ENCODE data around the gene TRAPPC3L. TPM values are rescaled to one million over a fixed set of nuclear protein-coding genes. Genes with fewer than 3 reads are reported as not detected.

Gene TRAPPC3L
- under 1 TPM in 2 of 4 donors, not detected in 2; 0.12 to 0.13 TPM for polyA plus RNA-seq
- long read RNA-seq, donor 1: 0 reads
- long read RNA-seq, donor 2: 0 reads
- long read RNA-seq, donor 3: 0 reads
- long read RNA-seq, donor 4: 0 reads
- long read RNA-seq, donor 5: 0 reads
- long read RNA-seq, donor 6: 0 reads
- long read RNA-seq, donor 7: 0 reads
- long read RNA-seq, donor 8: 0 reads
- long read RNA-seq, donor 9: 0 reads
- long read RNA-seq, donor 10: 0 reads

DNA sequence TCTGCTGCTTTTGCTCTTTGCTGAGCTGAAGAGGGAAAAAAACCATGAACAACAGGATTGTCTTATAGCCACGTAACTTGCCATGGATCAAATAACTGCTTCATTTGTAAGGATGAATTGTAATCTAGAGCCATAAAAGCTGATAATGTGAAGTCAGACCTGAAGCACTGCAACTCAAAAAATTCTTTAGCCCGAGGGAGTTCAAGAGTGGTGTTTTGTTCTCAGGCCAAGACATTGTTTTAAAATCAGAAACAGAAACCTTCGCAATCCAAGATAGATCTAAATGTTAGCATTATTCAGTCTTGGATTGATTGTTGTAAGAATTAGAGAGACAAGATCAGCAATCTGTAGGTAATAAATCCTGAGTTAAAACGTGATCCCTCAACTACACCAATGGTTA, at the start of gene TRAPPC3L:
Gene TRAPPC3L, minus strand, starts transcription at position 34 of the 400 bp plus-strand sequence. CDS start 170 bp downstream, outside the sequence.
- no peaks in the 10 kb centered on the region for H3K9me3 ChIP-seq (ENCODE audit: control insufficient read depth in 2 of 2, insufficient read depth in 1 of 2, low read depth in 1 of 2, low read length in 1 of 2)
- DNase-seq (no peak), FAIRE-seq (no peak)
- H3K36me3 ChIP-seq (ENCODE audit: control insufficient read depth in 3 of 3, insufficient read depth in 2 of 3, low read depth in 1 of 3, low read length in 3 of 3): no peaks in the 10 kb centered on the region
- no peak within 1 kb of the TSS for H3K27ac ChIP-seq (ENCODE audit: low read depth in 1 of 3, low read length in 2 of 3)
- peaks cover 0 to 1% (median 0%) of the 10 kb centered on the region in 3 donors for H3K27me3 ChIP-seq (ENCODE audit: control insufficient read depth in 3 of 3, insufficient read depth in 3 of 3, low read length in 3 of 3)
- no peak within 1 kb of the TSS for H3K4me3 ChIP-seq (ENCODE audit: low read depth in 1 of 3, low read length in 3 of 3)
- WGBS, 3 donors: 25 to 47% (median 32%) methylated on average over 4 of the region's 4 CpGs
- no peaks in the 10 kb centered on the region for H3K4me1 ChIP-seq (ENCODE audit: control insufficient read depth in 3 of 3, insufficient read depth in 2 of 3, low read depth in 1 of 3, low read length in 2 of 3)

DNA sequence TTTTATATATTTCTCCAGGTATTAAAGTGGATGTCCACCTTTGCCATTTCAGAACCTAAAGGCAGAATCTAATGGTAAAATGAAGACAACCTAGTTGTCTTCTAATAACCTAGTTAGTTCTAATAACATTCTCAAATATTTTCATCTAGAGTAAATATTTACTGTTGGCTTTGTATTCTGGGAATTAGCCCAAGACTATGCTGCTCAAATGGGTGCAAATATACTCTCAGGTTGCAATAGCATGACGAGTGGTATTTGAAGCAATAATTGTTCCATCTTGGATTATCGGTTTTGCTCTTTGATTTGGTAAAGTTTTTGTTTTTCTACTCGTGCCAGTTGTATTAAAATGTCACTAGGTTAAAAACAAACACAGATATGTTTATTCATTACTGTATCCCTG, 49.8 kb upstream of the TRAPPC3L start:
- no peaks in the 10 kb centered on the region for H3K27me3 ChIP-seq (ENCODE audit: control insufficient read depth in 3 of 3, insufficient read depth in 3 of 3, low read length in 3 of 3)
- H3K4me3 ChIP-seq (ENCODE audit: low read depth in 1 of 3, low read length in 3 of 3): no peak overlapping the region
- 80 to 87% (median 80%) methylated on average over 3 of the region's 3 CpGs for WGBS, 3 donors
- no peaks in the 10 kb centered on the region for H3K9me3 ChIP-seq (ENCODE audit: control insufficient read depth in 2 of 2, insufficient read depth in 1 of 2, low read depth in 1 of 2, low read length in 1 of 2)
- H3K27ac ChIP-seq (ENCODE audit: low read depth in 1 of 3, low read length in 2 of 3): no peak overlapping the region
- no peak for DNase-seq
- no peaks in the 10 kb centered on the region for H3K4me1 ChIP-seq (ENCODE audit: control insufficient read depth in 3 of 3, insufficient read depth in 2 of 3, low read depth in 1 of 3, low read length in 2 of 3)
- H3K36me3 ChIP-seq (ENCODE audit: control insufficient read depth in 3 of 3, insufficient read depth in 2 of 3, low read depth in 1 of 3, low read length in 3 of 3): peaks cover 4 to 18% (median 6%) of the 10 kb centered on the region in 3 donors
- no peak for FAIRE-seq

DNA sequence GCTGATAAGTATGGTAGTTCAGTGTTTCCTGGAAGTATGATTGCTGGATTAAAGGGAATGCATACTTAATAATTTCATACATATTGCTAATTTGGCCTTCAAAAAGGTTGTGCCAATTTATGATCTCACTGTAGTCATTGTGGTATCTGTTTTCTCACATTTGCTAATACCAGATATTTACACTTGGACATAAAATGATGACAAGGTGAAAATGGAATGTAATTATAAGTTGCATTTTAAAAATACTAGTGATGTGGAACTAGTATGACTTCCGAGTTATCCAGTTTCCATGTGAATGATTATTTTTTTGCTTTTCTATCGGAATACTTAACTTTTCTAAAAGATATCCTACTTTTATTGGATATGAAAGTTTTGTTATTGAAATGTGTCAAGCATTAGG, 41.3 kb upstream of the TRAPPC3L start:
- Histone ChIP-seq H3K36me3 (ENCODE audit: control insufficient read depth in 3 of 3, insufficient read depth in 2 of 3, low read depth in 1 of 3, low read length in 3 of 3) (peaks cover 5 to 10% (median 7%) of the 10 kb centered on the region in 3 donors), H3K4me1 (ENCODE audit: control insufficient read depth in 3 of 3, insufficient read depth in 2 of 3, low read depth in 1 of 3, low read length in 2 of 3) (no peaks in the 10 kb centered on the region), H3K27me3 (ENCODE audit: control insufficient read depth in 3 of 3, insufficient read depth in 3 of 3, low read length in 3 of 3) (no peaks in the 10 kb centered on the region), H3K27ac (ENCODE audit: low read depth in 1 of 3, low read length in 2 of 3) (no peak overlapping the region), H3K4me3 (ENCODE audit: low read depth in 1 of 3, low read length in 3 of 3) (no peak overlapping the region), H3K9me3 (ENCODE audit: control insufficient read depth in 2 of 2, insufficient read depth in 1 of 2, low read depth in 1 of 2, low read length in 1 of 2) (no peaks in the 10 kb centered on the region)
- 95 to 100% (median 97%) methylated on average over 2 of the region's 2 CpGs for WGBS, 3 donors
- DNase-seq (no peak), FAIRE-seq (no peak)

DNA sequence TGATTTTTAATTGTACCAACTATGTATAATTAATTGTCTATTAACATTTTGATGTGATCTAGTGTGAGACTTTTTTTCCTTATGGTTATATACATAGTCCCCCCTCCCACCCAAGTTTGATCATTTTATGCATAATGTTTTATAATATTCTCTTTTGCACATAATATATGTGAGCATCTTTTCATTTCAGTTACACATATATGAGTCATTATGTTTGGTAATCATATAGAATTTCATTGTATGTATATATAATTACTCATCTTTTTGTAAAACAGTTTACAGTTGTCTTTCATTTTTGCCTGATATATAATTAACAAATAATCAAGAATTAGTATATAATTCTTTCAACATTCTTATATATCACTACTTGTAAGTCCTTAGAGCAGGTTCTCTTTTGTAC, 40.8 kb upstream of the TRAPPC3L start:
- no peak for FAIRE-seq
- DNase-seq: no peak
- H3K4me1 ChIP-seq (ENCODE audit: control insufficient read depth in 3 of 3, insufficient read depth in 2 of 3, low read depth in 1 of 3, low read length in 2 of 3): no peaks in the 10 kb centered on the region
- H3K36me3 ChIP-seq (ENCODE audit: control insufficient read depth in 3 of 3, insufficient read depth in 2 of 3, low read depth in 1 of 3, low read length in 3 of 3): peaks cover 2 to 7% (median 7%) of the 10 kb centered on the region in 3 donors
- no peak overlapping the region for H3K27ac ChIP-seq (ENCODE audit: low read depth in 1 of 3, low read length in 2 of 3)
- H3K4me3 ChIP-seq (ENCODE audit: low read depth in 1 of 3, low read length in 3 of 3): no peak overlapping the region
- H3K9me3 ChIP-seq (ENCODE audit: control insufficient read depth in 2 of 2, insufficient read depth in 1 of 2, low read depth in 1 of 2, low read length in 1 of 2): no peaks in the 10 kb centered on the region
- H3K27me3 ChIP-seq (ENCODE audit: control insufficient read depth in 3 of 3, insufficient read depth in 3 of 3, low read length in 3 of 3): no peaks in the 10 kb centered on the region

DNA sequence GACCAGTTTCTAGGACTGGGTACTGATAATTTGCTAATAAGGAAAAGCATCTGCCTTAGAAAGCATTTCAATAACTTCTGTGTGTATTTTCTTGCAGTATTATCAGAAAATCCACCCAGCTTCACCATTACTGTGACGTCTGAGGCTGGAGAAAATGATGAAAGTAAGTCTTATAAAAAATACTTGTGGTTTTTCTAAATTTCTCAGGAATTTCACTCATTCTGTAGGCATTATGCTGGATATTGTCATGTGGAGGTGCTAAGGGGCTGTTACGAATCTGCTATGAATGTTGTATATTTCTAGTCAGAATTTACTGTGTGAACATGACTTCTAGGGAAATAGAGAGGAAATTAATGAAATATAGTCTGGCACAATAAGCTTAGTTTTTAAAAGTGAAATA, 34.7 kb upstream of the TRAPPC3L start:
- H3K27me3 ChIP-seq (ENCODE audit: control insufficient read depth in 3 of 3, insufficient read depth in 3 of 3, low read length in 3 of 3): no peaks in the 10 kb centered on the region
- no peak overlapping the region for H3K4me3 ChIP-seq (ENCODE audit: low read depth in 1 of 3, low read length in 3 of 3)
- H3K27ac ChIP-seq (ENCODE audit: low read depth in 1 of 3, low read length in 2 of 3): no peak overlapping the region
- no peak for FAIRE-seq
- H3K4me1 ChIP-seq (ENCODE audit: control insufficient read depth in 3 of 3, insufficient read depth in 2 of 3, low read depth in 1 of 3, low read length in 2 of 3): peaks cover 0 to 3% (median 0%) of the 10 kb centered on the region in 3 donors
- DNase-seq: no peak
- WGBS, 3 donors: 85 to 95% (median 89%) methylated on average over 2 of the region's 2 CpGs
- no peaks in the 10 kb centered on the region for H3K9me3 ChIP-seq (ENCODE audit: control insufficient read depth in 2 of 2, insufficient read depth in 1 of 2, low read depth in 1 of 2, low read length in 1 of 2)
- H3K36me3 ChIP-seq (ENCODE audit: control insufficient read depth in 3 of 3, insufficient read depth in 2 of 3, low read depth in 1 of 3, low read length in 3 of 3): peaks cover 2 to 5% (median 5%) of the 10 kb centered on the region in 3 donors

DNA sequence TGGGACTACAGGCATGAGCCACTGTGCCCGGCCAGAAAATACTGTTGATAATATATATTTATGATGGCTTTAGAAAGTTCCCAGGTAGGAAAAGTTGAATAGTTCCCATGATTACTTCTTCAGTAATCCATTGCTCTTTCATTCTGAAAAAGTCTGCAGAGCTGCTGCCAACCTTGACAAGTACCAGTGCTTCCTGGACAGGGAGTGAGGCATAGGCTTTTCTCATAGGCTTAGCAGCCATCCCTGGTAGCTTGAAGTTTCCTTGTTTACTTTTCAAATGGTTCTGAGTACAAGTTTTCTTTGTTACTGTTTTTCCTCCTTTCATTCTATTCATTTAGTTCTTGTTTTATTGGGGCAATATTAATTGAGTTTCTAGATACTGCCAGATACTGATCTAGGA, 33.7 kb upstream of the TRAPPC3L start:
- WGBS, 3 donors: 67 to 81% (median 70%) methylated on average over 1 of the region's 1 CpG
- Histone ChIP-seq H3K36me3 (ENCODE audit: control insufficient read depth in 3 of 3, insufficient read depth in 2 of 3, low read depth in 1 of 3, low read length in 3 of 3) (peaks cover 2 to 10% (median 4%) of the 10 kb centered on the region in 3 donors), H3K4me1 (ENCODE audit: control insufficient read depth in 3 of 3, insufficient read depth in 2 of 3, low read depth in 1 of 3, low read length in 2 of 3) (peaks cover 0 to 3% (median 0%) of the 10 kb centered on the region in 3 donors), H3K4me3 (ENCODE audit: low read depth in 1 of 3, low read length in 3 of 3) (no peak overlapping the region), H3K27me3 (ENCODE audit: control insufficient read depth in 3 of 3, insufficient read depth in 3 of 3, low read length in 3 of 3) (no peaks in the 10 kb centered on the region), H3K9me3 (ENCODE audit: control insufficient read depth in 2 of 2, insufficient read depth in 1 of 2, low read depth in 1 of 2, low read length in 1 of 2) (no peaks in the 10 kb centered on the region), H3K27ac (ENCODE audit: low read depth in 1 of 3, low read length in 2 of 3) (no peak overlapping the region)
- FAIRE-seq (no peak), DNase-seq (peak in 1 of 2 donors; percentile 9)

DNA sequence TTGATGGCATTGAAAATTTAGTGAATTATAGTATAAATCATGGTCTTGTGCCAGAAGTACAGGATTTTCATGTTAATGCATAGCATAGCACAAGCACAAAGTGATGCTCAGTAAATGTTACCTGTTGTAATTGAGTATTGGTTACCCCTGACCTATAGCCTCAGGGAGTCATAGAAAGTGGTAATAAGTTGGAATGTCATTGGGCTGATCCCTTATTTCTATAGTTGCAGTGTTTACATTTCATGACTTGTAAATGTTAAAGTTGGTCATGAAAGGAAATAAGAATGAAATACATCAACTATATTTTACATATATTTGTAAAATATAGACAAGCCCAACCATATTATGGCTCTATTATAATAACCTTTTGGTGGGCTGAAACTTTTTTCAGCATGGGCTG, 32.9 kb upstream of the TRAPPC3L start:
- Histone ChIP-seq H3K27ac (ENCODE audit: low read depth in 1 of 3, low read length in 2 of 3) (no peak overlapping the region), H3K9me3 (ENCODE audit: control insufficient read depth in 2 of 2, insufficient read depth in 1 of 2, low read depth in 1 of 2, low read length in 1 of 2) (no peaks in the 10 kb centered on the region), H3K36me3 (ENCODE audit: control insufficient read depth in 3 of 3, insufficient read depth in 2 of 3, low read depth in 1 of 3, low read length in 3 of 3) (peaks cover 2 to 8% (median 3%) of the 10 kb centered on the region in 3 donors), H3K4me3 (ENCODE audit: low read depth in 1 of 3, low read length in 3 of 3) (no peak overlapping the region), H3K27me3 (ENCODE audit: control insufficient read depth in 3 of 3, insufficient read depth in 3 of 3, low read length in 3 of 3) (no peaks in the 10 kb centered on the region), H3K4me1 (ENCODE audit: control insufficient read depth in 3 of 3, insufficient read depth in 2 of 3, low read depth in 1 of 3, low read length in 2 of 3) (peaks cover 0 to 3% (median 0%) of the 10 kb centered on the region in 3 donors)
- FAIRE-seq (no peak), DNase-seq (no peak)

DNA sequence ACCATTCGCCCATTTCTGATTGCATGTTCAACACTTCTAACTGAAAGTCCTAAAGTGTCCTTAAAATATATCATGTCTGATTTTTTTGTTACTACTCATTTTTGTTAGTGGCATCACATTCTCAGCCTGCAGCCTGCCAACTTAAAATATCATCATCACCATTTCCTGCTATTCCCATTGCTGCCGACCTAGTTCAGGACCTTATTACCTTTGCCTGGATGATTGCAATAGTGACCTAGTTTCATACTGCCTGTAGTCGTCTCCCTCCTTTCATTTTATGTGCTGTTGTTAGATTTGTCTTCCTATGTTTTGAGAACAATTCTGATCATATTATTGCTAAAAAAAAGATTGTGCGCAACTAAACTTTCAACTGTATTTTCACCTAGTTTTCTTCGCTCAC, 32.0 kb upstream of the TRAPPC3L start:
- no peak for DNase-seq
- FAIRE-seq: no peak
- 84 to 88% (median 85%) methylated on average over 5 of the region's 5 CpGs for WGBS, 3 donors
- Histone ChIP-seq H3K27ac (ENCODE audit: low read depth in 1 of 3, low read length in 2 of 3) (no peak overlapping the region), H3K4me3 (ENCODE audit: low read depth in 1 of 3, low read length in 3 of 3) (no peak overlapping the region), H3K9me3 (ENCODE audit: control insufficient read depth in 2 of 2, insufficient read depth in 1 of 2, low read depth in 1 of 2, low read length in 1 of 2) (no peaks in the 10 kb centered on the region), H3K36me3 (ENCODE audit: control insufficient read depth in 3 of 3, insufficient read depth in 2 of 3, low read depth in 1 of 3, low read length in 3 of 3) (peaks cover 0 to 5% (median 2%) of the 10 kb centered on the region in 3 donors), H3K27me3 (ENCODE audit: control insufficient read depth in 3 of 3, insufficient read depth in 3 of 3, low read length in 3 of 3) (no peaks in the 10 kb centered on the region), H3K4me1 (ENCODE audit: control insufficient read depth in 3 of 3, insufficient read depth in 2 of 3, low read depth in 1 of 3, low read length in 2 of 3) (peaks cover 2 to 4% (median 3%) of the 10 kb centered on the region in 3 donors)

DNA sequence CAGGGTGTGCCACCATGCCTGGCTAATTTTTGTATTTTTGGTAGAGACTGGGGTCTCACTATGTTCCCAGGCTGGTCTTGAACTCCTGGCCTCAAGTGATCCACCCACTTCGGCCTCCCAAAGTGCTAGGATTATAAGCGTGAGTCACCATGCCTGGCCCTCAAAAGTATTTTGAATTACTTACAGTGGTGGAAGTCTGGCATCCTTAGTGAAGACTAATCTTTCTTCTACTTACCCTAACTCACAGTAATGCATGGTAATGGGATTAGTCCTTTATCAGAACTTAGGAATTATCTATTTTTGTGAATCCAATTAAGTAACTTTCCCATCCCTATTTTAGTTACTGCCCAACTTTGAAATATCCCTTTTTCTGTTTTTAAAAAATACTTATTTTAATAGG, 29.7 kb upstream of the TRAPPC3L start:
- FAIRE-seq: no peak
- peaks cover 2 to 6% (median 3%) of the 10 kb centered on the region in 3 donors for H3K4me1 ChIP-seq (ENCODE audit: control insufficient read depth in 3 of 3, insufficient read depth in 2 of 3, low read depth in 1 of 3, low read length in 2 of 3)
- H3K9me3 ChIP-seq (ENCODE audit: control insufficient read depth in 2 of 2, insufficient read depth in 1 of 2, low read depth in 1 of 2, low read length in 1 of 2): no peaks in the 10 kb centered on the region
- 90 to 100% (median 97%) methylated on average over 2 of the region's 2 CpGs for WGBS, 3 donors
- no peak overlapping the region for H3K4me3 ChIP-seq (ENCODE audit: low read depth in 1 of 3, low read length in 3 of 3)
- no peak overlapping the region for H3K27ac ChIP-seq (ENCODE audit: low read depth in 1 of 3, low read length in 2 of 3)
- no peaks in the 10 kb centered on the region for H3K27me3 ChIP-seq (ENCODE audit: control insufficient read depth in 3 of 3, insufficient read depth in 3 of 3, low read length in 3 of 3)
- no peak for DNase-seq
- peaks cover 0 to 5% (median 2%) of the 10 kb centered on the region in 3 donors for H3K36me3 ChIP-seq (ENCODE audit: control insufficient read depth in 3 of 3, insufficient read depth in 2 of 3, low read depth in 1 of 3, low read length in 3 of 3)
